ENCODE data around the gene CCDC167. TPM values are rescaled to one million over a fixed set of nuclear protein-coding genes. Genes with fewer than 3 reads are reported as not detected.

The CCDC167 gene
- total RNA-seq, 1 donor from 2014 or later = 38.3 TPM

- Mint-ChIP-seq H3K27me3 (peaks cover 71% of the 10 kb centered on the region), H3K36me3 (no peaks in the 10 kb centered on the region), H3K9me3 (no peaks in the 10 kb centered on the region), H3K4me3 (no peak overlapping the region), H3K27ac (no peak overlapping the region), H3K4me1 (ENCODE audit: unreplicated experiment) (peaks cover 20% of the 10 kb centered on the region)
- DNase-seq (ENCODE audit: extremely low spot score, unreplicated experiment) = no peak
- TF ChIP-seq CTCF (conservative IDR thresholded peaks at IDR 0.05) = no peak
Observed at GRCh38 chr6:37531026-37531425, 31.3 kb upstream of the CCDC167 start.

- no peak for TF ChIP-seq CTCF (conservative IDR thresholded peaks at IDR 0.05)
- no peak for DNase-seq (ENCODE audit: extremely low spot score, unreplicated experiment)
- H3K9me3 Mint-ChIP-seq = no peaks in the 10 kb centered on the region
- no peak overlapping the region for H3K27ac Mint-ChIP-seq
- peaks cover 69% of the 10 kb centered on the region for H3K27me3 Mint-ChIP-seq
- no peak overlapping the region for H3K4me3 Mint-ChIP-seq
- peaks cover 25% of the 10 kb centered on the region for H3K4me1 Mint-ChIP-seq (ENCODE audit: unreplicated experiment)
- no peaks in the 10 kb centered on the region for H3K36me3 Mint-ChIP-seq
Observed at GRCh38 chr6:37530297-37530696, 30.6 kb upstream of the CCDC167 start.

GRCh38 chr6:37528541-37528940, 28.8 kb upstream of the CCDC167 start:
- peaks cover 18% of the 10 kb centered on the region for H3K4me1 Mint-ChIP-seq (ENCODE audit: unreplicated experiment)
- H3K27me3 Mint-ChIP-seq = peaks cover 59% of the 10 kb centered on the region
- no peak for TF ChIP-seq CTCF (conservative IDR thresholded peaks at IDR 0.05)
- H3K27ac Mint-ChIP-seq = no peak overlapping the region
- H3K9me3 Mint-ChIP-seq = no peaks in the 10 kb centered on the region
- no peaks in the 10 kb centered on the region for H3K36me3 Mint-ChIP-seq
- no peak overlapping the region for H3K4me3 Mint-ChIP-seq
- no peak for DNase-seq (ENCODE audit: extremely low spot score, unreplicated experiment)

- Mint-ChIP-seq H3K27ac (no peak overlapping the region), H3K9me3 (no peaks in the 10 kb centered on the region)
- no peak for DNase-seq (ENCODE audit: extremely low spot score, unreplicated experiment)
Observed at GRCh38 chr6:37525460-37526357, 26.0 kb upstream of the CCDC167 start.

GRCh38 chr6:37524970-37525318, 25.3 kb upstream of the CCDC167 start:
- no peaks in the 10 kb centered on the region for H3K36me3 Mint-ChIP-seq
- no peak overlapping the region for H3K27ac Mint-ChIP-seq
- no peak for TF ChIP-seq CTCF (conservative IDR thresholded peaks at IDR 0.05)
- peaks cover 12% of the 10 kb centered on the region for H3K4me1 Mint-ChIP-seq (ENCODE audit: unreplicated experiment)
- DNase-seq (ENCODE audit: extremely low spot score, unreplicated experiment) = no peak
- H3K4me3 Mint-ChIP-seq = no peak overlapping the region
- H3K9me3 Mint-ChIP-seq = no peaks in the 10 kb centered on the region
- H3K27me3 Mint-ChIP-seq = peaks cover 27% of the 10 kb centered on the region

More at GRCh38 chr6:37525460-37526357, 26.0 kb upstream of the CCDC167 start:
- Mint-ChIP-seq H3K4me3 (no peak overlapping the region), H3K36me3 (no peaks in the 10 kb centered on the region), H3K27me3 (peaks cover 32% of the 10 kb centered on the region), H3K4me1 (ENCODE audit: unreplicated experiment) (peaks cover 15% of the 10 kb centered on the region)
- TF ChIP-seq CTCF (conservative IDR thresholded peaks at IDR 0.05) = no peak

All from type B pancreatic cell (in vitro differentiated cells).